ENCODE measurements around the gene SLC25A22.
A peak's percentile ranks its signal among the peaks of the same experiment; 100 is the strongest.

Gene SLC25A22

DNA sequence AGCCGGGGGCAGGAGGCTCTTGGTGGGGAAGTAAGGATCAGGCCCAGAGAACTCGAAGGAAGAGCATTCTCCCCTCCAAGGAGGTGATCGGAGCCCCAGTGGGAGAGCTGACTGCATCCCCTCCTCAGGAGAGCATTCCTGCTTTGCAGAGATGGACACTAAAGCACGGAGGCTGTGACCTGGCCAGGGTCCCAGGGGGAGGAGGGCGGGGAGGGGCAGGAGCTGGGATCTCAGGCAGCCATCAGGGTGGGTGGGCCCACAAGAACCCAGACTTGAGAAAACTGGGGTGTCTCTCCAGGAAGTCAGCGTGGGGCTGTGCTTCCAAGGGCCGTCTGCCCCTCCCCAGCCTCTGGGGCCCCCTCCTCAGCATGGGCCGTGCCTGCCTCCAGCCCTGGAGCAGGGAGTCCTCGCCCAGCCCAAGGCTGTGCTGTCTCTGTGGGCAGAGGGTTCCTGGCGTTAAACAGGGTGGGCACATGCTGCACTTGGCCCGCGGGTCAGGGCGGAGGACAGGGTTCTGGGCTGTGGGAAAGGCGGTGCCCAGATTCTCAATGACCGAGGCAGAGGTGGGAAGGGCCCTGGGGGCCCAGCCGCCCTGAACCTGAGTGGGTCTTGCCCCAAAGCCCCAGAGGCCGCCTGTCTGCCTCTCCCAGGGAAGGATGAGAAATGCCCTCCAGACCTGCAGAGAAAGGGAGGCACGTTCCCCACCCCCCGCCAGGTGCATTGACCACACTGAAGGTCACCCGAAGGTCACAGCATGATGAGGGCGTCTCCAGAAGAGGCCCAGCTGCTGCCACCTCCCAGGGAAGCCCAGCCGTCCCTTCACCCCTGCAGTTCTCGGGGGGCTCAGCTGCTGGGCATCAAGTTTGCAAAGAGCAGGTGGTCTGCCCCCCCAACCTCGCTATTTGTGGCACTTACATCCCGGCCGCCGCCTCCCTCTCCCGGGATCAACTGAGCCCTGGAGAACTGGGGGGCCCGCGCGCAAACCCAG, 8.8 kb downstream of the SLC25A22 start:
- no peak for DNase-seq

DNA sequence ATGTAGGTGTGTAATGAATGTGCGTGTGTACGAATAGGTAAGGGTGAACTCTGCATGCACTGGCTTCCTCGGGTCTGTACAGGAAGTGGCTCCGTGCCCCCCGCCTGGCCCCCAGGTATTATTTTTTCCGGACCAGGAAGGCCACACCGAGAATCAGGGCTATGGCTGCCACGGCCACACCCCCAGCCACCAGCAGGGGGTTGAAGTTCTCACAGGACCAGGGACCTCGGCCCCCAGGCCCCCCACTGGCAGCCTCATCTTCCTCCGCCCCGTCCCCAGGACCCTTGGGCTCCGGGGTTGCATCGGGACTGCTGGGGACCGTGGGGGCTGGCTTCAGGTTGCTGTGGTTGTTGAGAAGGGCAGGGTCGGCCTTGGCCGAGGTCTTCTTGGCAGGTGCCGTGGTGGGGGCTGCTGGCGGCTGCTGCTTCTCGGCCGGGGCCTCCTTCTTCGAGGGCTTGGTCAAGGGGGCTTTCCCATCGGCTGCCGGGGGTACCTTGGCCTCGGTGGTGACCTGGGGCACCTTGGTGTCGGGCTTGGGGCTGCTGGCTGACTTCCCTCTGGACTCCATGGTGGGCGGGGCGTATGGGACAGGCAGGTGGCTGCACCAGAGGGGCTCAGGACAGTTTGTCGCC, 10.0 kb downstream of the SLC25A22 start:
- no peak for DNase-seq

DNA sequence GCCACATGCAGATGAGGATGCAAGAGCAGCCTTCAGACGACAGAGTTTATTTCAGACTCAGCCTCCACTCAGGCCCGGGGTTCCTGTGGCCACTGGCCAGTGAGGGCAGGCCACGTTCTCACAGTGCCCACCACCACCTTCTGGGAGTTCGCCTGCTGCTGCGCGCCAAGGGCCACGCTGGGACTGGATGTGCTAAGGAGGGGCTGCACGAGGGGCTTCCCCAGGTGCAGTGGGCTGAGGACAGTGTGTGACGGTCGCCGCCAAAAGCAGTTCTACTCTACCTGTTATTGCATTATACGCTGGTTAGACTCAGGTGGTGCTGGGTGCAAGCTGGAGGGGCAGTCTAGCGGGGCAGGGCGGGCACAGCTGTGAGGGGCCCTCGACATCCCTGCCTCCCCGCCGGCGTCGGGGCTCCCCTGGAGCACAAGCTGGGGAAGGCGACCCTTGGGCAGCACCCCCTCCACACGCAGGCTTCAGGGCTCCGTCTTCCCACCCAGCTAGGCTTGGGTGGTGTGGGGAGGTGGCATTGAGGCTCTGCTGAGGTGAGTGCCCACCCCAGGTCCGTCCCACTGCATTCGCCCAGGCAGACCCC, 10.9 kb downstream of the SLC25A22 start:
- DNase-seq, result no peak

DNA sequence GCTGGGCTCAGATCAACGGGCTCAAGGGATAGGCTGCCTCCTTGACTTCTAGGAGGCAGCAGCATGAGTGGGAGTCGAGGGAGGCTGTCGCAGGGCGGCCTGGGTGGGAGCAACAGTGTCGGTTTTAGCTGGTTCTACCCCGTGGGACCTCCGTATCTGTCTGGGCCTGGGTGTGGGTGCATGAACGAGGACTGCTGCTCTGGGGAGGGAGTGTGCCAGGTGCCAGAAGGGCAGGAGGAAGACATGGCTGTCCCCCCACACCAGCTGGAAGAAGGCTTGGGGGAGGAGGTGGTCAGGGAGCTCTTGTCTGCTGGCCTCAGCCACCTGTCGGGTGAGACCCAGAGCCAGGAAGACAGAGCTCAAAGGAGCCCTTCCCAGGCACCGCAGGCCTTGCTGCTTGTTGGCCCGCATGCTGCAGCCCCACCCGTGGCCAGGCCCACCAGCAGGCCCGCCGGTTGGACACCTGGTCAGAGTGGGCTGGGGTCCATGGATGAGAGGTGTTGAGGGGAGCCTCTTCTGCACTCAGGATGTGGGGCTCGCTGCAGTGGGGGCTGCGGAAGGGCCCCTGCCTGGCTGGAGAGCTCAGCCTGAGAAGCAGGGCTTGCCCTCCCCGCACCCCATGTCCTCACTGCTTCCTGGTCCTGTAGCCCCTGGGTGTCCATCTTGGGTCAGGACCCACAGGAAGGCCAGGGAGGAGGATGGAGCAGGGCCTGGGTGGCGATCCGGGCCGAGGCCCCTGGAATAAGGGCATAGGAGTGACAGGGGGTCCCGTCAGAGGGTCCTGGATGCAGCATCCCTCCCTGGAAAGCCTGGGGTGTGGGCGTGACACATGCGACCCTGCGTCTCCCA, 11.6 kb downstream of the SLC25A22 start:
- DNase-seq, result no peak

DNA sequence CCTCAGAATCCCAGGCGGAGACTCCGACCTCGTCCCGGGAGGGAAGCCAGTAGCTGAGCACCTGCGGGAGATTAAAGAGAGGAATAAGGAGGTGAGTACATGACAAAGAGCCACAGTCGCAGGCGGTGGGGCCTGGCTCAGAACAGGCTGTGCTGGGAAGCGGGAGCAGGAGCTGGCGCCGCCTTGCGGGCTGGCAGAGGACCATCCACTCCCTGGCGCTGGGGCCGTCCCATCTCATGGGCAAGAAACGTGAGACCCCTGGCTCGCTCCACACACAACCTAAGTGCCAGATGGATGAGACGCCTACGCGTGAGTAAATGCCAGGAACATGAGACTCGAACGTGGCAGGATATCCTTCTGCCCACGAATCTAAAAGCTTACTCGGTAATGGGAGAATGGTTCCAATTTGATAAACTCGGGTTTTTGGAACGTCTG, 14.5 kb downstream of the SLC25A22 start:
- DNase-seq, result peak; percentile 19 to 30

DNA sequence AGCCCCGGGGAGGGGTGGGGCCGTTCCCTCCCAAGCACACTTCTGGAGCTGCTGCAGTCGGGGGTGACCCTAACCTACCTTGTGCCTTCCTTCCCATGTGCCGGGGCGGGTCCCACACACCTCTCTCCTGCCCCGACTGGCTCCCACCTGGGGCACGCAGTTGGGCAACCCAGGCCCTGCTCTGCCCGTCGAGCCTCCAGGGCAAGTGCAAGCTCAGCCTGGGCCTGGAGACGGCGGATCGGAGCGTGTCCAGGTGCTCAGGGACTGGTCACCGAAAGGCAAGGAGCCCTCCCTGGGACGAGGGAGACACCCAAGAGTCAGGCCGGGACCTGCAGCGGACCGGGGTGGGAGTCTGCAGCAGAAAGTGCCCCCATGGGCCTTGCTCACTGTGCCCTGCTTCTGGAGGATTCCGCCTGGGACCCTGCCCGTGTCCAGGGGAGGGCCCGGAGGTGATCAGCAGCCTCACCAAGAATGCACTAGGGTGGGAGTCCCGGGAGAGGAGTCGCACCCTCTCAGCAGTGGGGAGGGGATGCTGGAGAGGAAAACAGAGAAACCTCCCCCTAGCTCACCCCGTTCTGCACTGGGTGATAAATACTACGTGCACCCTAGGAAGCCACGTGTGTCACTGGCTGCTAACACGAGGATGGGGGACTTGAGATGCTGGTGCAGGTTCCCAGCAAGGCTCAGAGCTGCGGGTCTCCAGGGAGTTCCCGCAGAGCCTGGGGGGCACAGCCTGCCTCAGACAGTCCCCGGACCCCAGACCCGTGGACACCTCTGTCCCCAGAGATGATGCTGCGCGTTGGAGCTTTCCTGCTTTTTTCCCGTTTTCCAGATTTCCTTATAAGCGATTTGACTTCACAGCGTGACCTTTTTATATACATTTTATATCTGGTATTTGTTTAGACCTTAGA, 15.6 kb downstream of the SLC25A22 start:
- DNase-seq, result no peak

DNA sequence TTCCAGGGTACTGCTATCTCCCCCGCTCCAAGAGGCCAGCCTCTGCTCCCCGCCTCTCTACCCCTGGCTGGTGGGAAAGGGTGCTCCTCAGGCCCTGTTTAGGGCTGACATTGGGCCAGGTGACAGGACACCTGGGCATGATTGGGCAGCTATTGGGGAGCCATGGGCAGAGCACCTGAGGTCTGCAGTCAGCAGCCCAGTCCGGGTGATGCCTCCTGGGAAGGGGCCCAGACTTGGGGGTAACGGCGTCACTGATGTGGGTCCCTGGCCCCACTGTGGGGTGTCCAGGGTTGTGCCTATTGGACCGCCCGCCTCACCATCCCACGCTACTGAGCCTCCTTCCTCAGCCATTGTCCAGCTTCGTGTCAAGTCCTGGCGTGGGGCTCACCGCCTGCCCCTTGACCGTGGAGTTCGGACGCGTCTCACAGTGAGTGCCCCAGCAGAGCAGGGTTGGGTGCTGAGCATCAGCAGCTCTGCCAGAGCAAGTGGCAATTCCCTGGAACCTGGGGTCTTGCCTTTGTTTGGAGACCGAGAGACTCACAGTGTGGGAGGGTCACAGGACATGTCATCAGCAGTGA, 18.0 kb downstream of the SLC25A22 start:
- no peak for DNase-seq

DNA sequence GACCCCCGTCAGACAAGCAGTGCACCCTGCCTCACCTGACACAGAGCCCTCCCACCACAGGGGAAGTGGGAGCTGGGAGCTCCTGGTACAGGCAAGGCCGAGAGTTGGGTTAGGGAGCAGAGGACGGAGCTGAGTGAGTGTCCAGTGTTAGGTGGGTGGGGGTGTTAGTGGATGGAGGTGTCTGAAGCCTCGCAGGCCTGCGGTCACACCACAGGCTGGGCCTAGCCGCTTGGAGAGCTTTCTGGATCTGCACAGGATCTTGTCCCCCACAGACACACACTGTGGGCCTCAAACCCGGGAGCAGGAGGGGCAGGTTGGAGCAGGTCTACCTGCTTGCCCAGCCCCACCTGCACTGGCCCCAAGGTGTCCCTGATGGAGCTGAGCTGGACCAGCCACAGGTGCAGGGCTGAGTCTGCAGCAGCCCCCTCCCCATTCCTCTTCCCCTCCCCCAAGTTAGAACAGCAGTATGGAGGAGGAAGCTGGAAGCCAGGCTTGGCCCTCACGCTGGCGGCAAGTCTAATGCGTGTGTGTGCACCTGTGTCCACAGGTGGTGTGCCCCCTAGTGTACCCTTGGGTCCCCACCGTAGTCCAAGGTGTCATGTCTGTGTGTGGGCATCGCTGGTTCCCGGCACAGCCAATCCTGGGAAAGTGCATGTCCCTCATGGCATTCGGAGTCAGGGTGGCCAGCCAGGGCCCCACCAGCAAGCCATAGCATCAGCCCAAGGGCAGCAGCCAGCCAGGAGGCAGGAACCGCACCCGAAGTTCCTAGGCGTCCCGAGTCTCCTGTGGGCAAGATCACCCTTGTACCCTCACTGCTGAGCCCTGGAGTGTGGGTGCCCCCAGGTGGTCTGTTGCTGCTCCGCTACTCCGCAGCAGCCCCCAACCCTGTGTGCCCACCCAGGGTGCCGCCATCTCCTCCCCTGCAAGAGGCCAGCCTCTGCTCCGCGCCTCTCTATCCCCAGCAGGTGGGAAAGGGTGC, 18.8 kb downstream of the SLC25A22 start:
- DNase-seq, result no peak

DNA sequence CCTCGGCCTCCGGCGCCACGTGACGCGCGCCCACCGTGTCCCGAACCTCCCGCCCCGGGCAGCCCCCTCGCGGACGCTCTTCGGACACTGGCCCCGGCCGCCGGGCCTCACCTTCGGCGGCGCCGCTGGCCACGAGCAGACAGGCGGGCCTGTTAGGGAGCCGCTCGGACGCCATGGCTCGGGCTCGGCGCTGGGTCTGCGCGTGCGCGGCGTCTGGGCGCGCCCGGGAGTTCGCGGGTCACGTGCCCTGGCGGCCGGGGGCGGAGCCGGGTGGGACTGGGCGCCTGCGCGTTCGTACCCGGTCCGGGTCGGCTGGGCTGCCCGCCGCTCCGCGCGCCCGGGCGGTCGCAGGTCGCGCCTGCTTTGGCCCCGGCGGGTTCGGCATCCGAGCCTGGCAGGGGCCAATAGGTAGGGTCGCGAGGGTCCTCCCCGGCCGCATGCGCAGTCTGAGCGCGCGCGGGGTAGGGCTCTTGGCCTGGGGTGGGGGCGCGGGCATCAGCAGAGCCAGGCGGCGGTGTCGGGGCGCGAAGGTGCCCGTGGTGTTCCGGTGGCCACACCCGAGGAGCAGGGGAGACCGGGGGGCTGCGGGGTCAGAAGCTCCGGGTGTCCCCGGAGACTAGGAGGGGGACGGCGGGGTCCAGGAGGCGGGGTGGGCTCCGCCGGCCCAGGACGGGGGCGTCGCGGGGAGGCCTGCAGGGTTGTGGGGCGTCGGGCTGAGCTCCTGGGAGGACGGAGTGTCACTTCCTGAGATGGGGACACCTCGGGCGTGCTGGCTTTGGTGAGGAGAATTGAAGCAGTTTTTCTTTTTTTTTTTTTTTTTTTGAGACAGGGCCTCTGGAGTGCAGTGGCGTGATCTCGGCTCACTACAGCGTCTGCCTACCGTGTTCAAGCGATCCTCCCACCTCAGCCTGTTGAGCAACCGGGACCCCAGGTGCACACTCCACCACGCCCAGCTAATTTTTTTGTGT, 20.5 kb downstream of the SLC25A22 start, which contains the start of gene GATD1:
TSS of gene GATD1 (minus strand) at position 200 of the 968 bp plus-strand sequence. CDS start at position 175, 25 bp downstream.
- peak; percentile 92 to 93 for DNase-seq

DNA sequence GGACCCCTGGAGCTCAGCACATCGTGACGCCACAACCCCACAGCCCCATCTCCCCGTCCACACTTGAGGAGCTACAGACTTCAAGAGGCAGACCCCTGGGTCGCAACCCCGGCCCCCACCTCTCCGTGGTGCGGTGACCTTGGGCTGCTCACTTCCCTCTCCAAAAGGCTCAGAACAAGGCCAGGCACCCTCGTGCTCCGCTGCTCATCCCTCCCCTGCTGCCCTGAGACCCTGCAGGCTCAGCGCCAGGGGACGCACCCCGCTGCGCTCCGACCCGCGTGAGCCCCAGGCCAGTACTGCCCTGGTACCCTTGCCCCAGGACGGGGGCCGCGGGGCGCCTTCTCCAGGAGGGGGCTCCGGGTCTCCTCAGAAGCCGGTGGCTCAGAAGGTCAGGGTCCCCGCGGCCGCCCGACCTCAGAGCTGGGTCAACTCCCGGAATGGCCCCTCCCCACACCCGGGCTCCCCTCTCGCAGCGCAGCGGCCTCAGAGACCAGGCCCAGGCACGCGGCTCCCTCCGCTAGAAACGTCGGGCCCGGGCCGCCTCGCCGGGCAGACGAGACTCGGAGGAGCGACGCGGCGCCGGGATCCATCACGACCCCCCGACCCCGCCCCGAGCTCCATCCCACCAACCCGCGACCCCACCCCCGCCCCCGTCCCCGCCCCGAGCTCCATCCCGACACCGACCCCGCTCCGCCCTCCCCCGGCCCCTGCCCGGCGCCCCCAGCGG, 21.4 kb downstream of the SLC25A22 start:
- DNase-seq, result peak in 1 of 2 donors; percentile 11

DNA sequence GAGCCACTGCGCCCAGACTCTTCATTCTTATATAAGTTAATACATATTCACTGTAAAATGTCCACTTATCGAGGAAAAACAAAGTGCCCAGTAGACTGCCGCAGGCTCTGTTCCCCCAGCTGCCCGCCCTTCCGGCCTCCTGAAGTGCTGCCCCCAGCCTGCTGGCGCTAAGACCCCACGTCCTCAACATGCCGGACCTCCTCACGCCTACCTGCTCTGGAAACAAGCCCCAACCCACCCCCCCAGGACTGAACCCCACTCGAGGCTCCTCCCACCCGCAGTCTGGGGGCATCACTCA, 21.9 kb downstream of the SLC25A22 start:
- DNase-seq, result no peak

DNA sequence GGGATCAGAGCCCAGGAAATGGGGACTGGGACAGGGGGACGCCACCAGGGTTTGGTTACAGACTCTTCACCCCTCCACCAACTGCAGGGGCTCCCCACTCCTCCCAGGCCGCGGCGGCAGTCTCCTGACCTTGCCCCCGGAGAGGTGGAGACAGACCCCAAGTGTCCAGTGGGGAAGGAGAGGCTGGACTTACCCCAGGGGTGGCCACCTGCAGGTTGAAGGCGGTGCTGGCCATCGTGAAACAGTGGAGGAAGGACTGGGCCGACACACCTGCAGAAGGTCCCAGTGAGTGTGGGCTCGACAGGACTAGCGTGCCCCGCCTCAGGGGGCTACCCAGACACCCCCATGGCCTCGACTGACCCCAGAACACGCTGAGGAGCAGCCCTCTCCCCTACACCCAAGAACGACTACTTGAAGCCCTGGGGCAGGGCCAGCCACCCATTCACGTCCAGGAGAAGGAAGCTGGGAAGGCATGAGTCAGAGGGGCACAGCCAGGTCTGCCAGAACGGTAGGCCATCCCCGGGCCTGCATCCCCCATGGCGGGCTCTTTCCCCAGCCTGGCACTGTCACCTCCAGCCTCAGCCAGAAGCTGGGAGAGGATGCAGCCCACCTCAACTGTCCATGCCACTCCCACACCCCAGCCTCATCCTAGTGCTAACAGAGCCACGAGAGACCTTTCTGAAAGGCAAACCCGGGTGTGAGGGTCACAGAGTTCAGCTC, 23.0 kb downstream of the SLC25A22 start:
- no peak for DNase-seq

DNA sequence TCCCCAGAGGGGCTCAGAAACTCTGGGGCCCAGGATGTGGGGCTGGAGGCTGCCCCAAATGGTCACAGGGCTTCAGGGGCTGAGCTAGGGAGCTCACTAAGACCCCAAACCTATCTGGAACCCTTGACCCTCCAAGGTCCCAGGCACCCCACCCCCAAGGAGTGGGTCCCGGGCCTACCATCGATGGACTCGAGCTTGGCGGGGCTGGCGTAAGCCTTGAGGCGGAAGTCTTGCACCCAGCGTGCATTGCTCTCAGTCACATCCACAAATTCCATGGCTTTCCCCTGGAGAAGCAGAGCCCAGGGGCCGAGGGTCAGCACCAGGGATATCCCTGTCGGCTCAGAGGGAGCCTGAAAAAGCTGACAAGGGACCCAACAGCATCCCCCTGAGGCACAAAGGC, 24.3 kb downstream of the SLC25A22 start:
- no peak for DNase-seq

DNA sequence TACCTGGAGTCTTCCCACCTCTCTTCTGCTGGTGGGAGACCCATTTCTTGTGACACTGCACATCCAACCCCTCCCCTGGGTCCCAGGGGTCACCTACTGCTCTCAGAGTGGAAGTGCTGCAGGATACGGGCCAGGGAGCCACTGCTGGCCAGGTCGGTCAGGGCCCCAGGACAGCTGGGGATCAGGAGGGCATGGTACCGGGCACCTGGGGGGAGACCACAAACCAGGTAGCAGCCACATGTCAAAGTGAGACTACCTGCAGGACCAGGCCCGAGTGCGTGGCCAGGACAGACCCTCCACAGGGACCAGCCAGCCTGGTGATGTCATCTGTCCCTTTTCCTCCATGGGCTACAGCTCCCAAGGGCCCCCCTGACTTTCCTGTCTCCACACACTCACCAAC, 24.7 kb downstream of the SLC25A22 start:
- DNase-seq, result no peak

DNA sequence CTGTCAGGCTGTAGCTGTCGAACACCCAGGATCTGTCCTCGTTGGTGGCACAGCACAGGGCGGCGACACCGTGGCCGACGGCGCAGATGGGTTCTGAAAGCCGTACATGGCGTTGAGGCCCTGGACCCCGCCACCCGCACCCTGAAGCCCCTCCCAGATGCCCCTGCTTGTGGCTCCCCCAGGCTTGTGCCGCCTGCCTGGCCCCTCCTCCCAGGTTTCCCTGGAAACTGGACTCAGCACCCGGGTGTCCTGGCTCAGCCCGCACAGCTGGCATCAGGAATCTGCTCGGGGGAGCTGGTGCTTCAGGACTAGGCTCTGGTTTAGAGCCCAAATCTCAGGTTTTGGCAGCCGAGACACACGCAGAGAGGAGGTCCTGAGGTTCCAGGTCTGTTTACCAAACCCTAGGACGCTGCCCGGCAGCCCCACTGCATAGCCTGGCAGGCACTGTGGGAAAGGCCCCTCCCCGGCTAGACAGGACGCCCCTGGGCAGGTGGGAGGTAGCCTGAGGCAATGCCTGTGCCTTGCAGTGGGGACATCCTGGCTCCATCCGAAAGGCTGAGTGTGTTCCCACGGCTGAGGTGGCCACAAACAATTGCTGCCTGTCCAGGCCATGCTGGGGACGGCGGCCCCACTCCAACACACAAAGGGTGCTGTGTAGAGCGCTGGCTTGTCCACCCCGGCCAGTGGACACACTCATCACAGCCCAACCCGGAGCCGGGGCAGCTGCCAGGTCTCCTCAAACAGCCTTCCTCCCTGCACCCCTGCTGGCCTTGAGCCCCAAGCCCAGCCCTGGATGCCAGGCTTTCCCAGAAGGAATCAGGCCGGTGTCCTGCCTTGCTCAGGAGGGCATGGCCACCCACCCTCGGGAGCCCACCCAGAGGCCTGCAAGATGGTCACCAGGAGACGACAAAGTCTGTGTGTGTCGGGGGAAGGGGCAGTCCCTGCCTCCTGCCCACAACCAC, 25.4 kb downstream of the SLC25A22 start:
- no peak for DNase-seq

DNA sequence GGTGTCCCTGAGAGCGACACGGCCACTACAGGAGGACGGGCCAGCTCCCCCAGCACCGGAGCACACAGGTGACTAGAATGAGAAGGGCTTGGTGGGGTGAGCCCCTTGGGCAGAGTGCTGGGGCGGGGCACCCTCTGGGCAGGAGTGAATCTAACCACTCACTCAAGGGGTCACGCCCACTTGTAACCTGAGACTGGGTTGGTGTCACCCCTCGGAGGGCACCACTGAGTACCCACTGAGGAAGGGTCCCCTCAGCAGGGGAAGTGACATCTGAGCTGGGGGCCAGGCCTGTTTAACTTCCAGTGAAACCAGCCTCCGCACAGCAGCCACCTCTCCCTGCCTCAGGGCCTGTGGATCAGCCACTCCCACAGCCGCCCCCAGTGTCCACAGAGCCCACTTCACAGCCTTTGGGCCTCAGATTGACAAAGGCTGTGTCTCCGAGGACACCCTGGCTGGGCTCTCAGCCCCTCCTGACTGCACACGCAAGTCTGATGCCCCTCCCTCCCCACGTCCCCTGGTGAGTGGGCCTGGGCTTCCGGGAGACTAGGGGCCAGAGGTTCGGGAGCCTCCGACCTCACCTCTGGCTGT, 26.4 kb downstream of the SLC25A22 start:
- no peak for DNase-seq
